Uterus (tissue), 4 donors: ENCODE results near the gene ST8SIA1. TPM values are rescaled to one million over a fixed set of nuclear protein-coding genes. Genes with fewer than 3 reads are reported as not detected.
"Not testable (repeated sequence)": the region's sequence is repeated elsewhere in the genome, so short reads cannot be mapped to it uniquely, and the experiment has no call there.

Experiments
- DNase-seq, 2 donors: peaks; one replicate each; pipeline ENCODE4 v3.0.0-alpha.2; 2019 to 2020
- H3K27ac ChIP-seq, 2 donors: fragments of 200-600 bp; sonication (generic); 1 replicate in 1 of 2; 2 replicates in 1 of 2; pipeline ENCODE4 v1.5.1; 2016 to 2018
- H3K27me3 ChIP-seq, 2 donors: fragments of 200-600 bp; sonication (generic); one replicate each; pipeline ENCODE4 v1.5.1; 2018 to 2019; ENCODE audit warnings: control low read depth in 1 of 2
- H3K36me3 ChIP-seq, 2 donors: fragments of 200-600 bp; sonication (generic); one replicate each; pipeline ENCODE4 v1.5.1; 2019; ENCODE audit warnings: control low read depth in 1 of 2
- H3K4me1 ChIP-seq, 2 donors: fragments of 200-600 bp; sonication (generic); one replicate each; pipeline ENCODE4 v1.5.1; 2018 to 2019; ENCODE audit warnings: control low read depth in 1 of 2
- H3K4me3 ChIP-seq, 2 donors: fragments of 200-600 bp; sonication (generic); 1 replicate in 1 of 2; 2 replicates in 1 of 2; pipeline ENCODE4 v1.5.1; 2018 to 2019; ENCODE audit warnings: mild to moderate bottlenecking in 1 of 2
- H3K9me3 ChIP-seq, 2 donors: fragments of 200-600 bp; sonication (generic); one replicate each; pipeline ENCODE4 v1.5.1; 2019; ENCODE audit warnings: control low read depth in 1 of 2
- POLR2A ChIP-seq, 2 donors: fragments of 450-650 bp; IDR thresholded peaks; one replicate each; pipeline ENCODE4 v1.6.1; 2016; ENCODE audit warnings: antibody characterized with exemption in 2 of 2, mild to moderate bottlenecking in 1 of 2, moderate library complexity in 1 of 2
- intact Hi-C: fragments of 100-400 bp; cut with DNase I; formaldehyde crosslinking; loops from one replicate; pipeline ENCODE4 v1.15.1; 2023; ENCODE audit warnings: low total_unique reads
- total RNA-seq, 4 donors: library from RNA; depleted of rRNA in 3 of 4; stranded (reverse); fragments of >200 nt in 3 of 4; gene quantifications; one replicate each; pipeline versions ENCODE4 v1.1.0 to v1.2.4, GENCODE V29; 2014 to 2023
- TF ChIP-seq, protein P1 (sequence below), 4 experiments: fragments of 200-600 bp in 2 of 4; fragments of 450-650 bp in 2 of 4; sonication (generic) in 2 of 4; IDR thresholded peaks; one replicate each; pipeline ENCODE4 v1.5.1; 2016 to 2019; ENCODE audit warnings: antibody characterized with exemption in 4 of 4, mild to moderate bottlenecking in 2 of 4, moderate library complexity in 1 of 4
- donor health status: DM: yes; HTN: yes; CAD: no.

ST8SIA1 gene, protein sequence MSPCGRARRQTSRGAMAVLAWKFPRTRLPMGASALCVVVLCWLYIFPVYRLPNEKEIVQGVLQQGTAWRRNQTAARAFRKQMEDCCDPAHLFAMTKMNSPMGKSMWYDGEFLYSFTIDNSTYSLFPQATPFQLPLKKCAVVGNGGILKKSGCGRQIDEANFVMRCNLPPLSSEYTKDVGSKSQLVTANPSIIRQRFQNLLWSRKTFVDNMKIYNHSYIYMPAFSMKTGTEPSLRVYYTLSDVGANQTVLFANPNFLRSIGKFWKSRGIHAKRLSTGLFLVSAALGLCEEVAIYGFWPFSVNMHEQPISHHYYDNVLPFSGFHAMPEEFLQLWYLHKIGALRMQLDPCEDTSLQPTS
- total RNA-seq = 10 to 100 TPM in 2 of 4 donors, 1 to 10 TPM in 2; 7.8 to 14.6 (median 9.9) TPM

DNA sequence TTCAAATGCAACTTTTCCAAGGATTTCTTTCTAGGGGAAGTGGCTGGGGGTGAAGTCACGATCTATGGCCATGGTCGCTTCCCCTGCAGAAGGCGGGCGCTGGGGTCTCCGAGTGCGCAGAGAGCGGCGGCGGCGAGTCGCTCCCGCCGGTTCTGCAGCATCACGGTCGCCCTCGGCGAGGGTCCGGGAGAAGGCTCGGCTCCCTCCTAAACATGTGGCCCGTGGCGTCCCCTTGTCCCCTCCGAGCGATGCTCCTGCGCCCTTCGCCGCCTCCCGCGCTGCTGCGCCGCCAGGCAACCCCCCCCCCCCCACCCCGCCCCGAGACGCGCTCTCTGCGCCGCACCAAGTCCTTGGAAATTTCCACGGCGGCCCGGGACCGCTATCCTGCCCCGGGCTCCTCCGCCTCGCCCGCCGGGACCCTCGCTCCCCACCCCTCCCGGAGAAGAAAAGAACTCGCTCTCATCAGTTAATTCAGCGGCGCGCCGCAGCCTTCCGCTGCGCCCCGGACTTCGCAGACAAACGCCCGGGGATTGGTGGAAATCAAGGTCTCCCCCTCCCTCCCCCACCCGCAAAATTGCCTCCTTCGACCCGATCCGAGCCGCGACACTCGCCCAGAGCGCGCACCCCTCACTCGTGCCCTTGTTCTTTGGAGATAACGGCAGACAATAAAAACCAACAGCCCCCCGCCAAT lies at the start of gene ST8SIA1:
Gene ST8SIA1 (minus strand): TSS at position 298 of the 691 bp plus-strand sequence. CDS start 475 bp downstream, outside the sequence.
- no peaks in the 10 kb centered on the region for H3K9me3 ChIP-seq
- H3K4me3 ChIP-seq = peak within 1 kb of the TSS; percentile 62 to 77
- H3K36me3 ChIP-seq = no peaks in the 10 kb centered on the region
- H3K27ac ChIP-seq = peak within 1 kb of the TSS; percentile 76 to 89
- H3K4me1 ChIP-seq = no peaks in the 10 kb centered on the region
- TF ChIP-seq, protein P1, sequence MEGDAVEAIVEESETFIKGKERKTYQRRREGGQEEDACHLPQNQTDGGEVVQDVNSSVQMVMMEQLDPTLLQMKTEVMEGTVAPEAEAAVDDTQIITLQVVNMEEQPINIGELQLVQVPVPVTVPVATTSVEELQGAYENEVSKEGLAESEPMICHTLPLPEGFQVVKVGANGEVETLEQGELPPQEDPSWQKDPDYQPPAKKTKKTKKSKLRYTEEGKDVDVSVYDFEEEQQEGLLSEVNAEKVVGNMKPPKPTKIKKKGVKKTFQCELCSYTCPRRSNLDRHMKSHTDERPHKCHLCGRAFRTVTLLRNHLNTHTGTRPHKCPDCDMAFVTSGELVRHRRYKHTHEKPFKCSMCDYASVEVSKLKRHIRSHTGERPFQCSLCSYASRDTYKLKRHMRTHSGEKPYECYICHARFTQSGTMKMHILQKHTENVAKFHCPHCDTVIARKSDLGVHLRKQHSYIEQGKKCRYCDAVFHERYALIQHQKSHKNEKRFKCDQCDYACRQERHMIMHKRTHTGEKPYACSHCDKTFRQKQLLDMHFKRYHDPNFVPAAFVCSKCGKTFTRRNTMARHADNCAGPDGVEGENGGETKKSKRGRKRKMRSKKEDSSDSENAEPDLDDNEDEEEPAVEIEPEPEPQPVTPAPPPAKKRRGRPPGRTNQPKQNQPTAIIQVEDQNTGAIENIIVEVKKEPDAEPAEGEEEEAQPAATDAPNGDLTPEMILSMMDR (IDR thresholded peaks at IDR 0.05) = no peak
- TF ChIP-seq POLR2A (IDR thresholded peaks at IDR 0.05) = no peak
- intact Hi-C loops = loop anchor here (10.0 kb wide), 1 partner anchor 230 kb away; no protein-coding TSS in a partner anchor
- no peaks in the 10 kb centered on the region for H3K27me3 ChIP-seq
- peak; percentile 52 to 59 for DNase-seq

DNA sequence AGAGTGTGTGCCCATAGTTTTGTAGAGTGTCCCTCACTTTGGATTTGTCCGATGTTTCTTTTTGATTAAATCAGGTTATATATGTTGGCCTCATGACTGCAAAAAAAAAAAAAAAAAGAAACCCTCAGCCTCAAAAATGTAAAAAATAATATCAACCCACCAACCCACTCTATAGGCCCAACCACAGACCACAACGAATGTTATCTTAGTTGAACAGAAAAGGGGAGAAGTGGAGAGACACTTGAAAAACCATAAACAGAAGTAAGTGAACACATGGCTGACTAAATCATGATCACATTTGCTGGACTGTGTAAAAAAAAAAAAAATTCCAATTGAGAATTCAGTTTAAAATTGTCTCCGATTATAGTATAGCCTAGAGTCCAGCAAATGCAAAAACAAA lies 45.5 kb upstream of the ST8SIA1 start:
- H3K27ac ChIP-seq = no peak overlapping the region
- no peak for TF ChIP-seq POLR2A (IDR thresholded peaks at IDR 0.05)
- TF ChIP-seq, protein P1 (IDR thresholded peaks at IDR 0.05) = no peak
- no peaks in the 10 kb centered on the region for H3K36me3 ChIP-seq

DNA sequence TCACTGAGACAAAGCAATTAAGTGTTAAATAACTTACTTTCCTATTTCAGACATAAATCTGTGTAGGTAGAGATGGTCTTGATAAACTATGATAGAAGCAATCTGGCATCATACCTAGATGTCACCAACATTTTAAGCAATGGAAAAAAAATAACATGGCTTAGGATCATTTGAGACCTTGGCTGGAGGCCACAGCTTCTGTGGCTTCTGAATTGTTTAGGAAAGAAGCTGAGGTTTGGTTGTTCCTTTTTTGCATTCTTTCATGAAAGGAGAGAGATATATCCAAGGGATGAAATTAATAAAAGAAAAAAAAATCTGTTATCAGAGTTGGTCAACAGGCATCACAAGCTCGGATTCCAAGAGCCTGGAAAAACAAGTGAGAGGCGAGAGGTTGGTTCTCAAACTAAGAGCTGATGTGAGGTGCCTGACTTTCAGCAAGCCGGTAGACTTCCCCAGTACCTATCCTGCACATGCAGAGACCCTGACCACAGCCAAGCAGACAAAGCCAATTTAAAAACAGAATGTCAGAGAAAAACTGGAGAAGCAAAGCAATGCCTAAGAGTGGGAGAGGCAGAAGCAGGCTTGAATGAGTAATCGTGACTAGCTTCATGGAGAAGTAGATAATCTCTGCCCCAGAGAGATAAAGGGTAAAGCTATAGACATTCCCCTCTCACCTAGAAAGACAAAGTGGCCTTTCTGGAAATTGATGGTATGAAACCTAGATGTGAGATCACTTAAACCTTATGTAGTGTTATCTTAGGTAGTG lies 43.4 kb upstream of the ST8SIA1 start:
- H3K36me3 ChIP-seq = no peaks in the 10 kb centered on the region
- no peaks in the 10 kb centered on the region for H3K4me1 ChIP-seq
- no peak overlapping the region for H3K27ac ChIP-seq
- no peaks in the 10 kb centered on the region for H3K27me3 ChIP-seq
- no peak for DNase-seq
- no peak overlapping the region for H3K4me3 ChIP-seq
- intact Hi-C loops = no loop called here
- H3K9me3 ChIP-seq = no peaks in the 10 kb centered on the region
- TF ChIP-seq, protein P1 (IDR thresholded peaks at IDR 0.05) = no peak
- no peak for TF ChIP-seq POLR2A (IDR thresholded peaks at IDR 0.05)

More for the DNA sequence above, 45.5 kb upstream of the ST8SIA1 start:
- no peaks in the 10 kb centered on the region for H3K9me3 ChIP-seq
- H3K4me3 ChIP-seq = no peak overlapping the region
- no peak for DNase-seq
- no peaks in the 10 kb centered on the region for H3K27me3 ChIP-seq
- no peaks in the 10 kb centered on the region for H3K4me1 ChIP-seq
- intact Hi-C loops = no loop called here

DNA sequence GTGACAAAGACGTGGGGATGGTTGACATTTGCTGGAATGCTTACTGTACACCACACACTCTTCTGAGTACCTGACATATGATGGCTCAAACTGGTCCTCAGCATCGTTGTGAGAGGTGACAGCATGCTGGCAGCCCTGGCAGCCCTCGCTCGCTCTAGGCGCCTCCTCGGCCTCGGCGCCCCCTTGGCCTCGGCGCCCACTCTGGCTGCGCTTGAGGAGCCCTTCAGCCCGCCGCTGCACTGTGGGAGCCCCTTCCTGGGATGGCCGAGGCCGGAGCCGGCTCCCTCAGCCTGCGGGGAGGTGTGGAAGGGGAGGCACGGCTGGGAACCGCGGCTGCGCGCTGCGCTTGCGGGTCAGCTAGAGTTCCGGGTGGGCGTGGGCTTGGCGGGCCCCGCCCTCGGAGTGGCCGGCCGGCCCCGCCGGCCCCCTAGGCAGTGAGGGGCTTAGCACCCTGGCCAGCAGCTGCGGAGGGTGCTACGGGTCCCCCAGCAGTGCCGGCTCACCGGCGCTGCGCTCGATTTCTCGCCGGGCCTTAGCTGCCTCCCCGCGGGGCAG lies 42.2 kb upstream of the ST8SIA1 start:
- H3K4me3 ChIP-seq, H3K27me3 ChIP-seq, H3K36me3 ChIP-seq, H3K9me3 ChIP-seq, intact Hi-C loops, H3K4me1 ChIP-seq, H3K27ac ChIP-seq, DNase-seq: not testable (repeated sequence)

DNA sequence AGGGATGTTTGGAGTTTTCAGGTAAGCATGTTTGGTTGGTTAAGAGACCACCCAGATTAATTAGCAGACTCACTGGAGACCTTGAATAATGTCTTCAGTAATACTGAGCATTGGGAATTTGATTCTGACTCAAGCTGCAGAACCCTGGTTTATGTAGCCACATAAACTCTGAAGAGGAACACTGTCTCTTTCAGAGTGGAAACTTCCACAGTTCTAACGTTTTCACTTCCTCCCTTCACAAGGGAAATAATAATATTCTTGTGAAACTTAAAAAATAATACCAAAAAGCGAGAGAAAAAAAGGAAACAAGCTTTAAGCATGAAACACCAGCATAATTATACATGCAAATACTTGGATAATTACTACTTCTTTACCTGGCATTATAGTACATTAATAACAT lies 40.0 kb upstream of the ST8SIA1 start:
- intact Hi-C loops = no loop called here
- Histone ChIP-seq H3K4me1 (no peaks in the 10 kb centered on the region), H3K36me3 (no peaks in the 10 kb centered on the region), H3K27me3 (no peaks in the 10 kb centered on the region), H3K9me3 (no peaks in the 10 kb centered on the region), H3K4me3 (no peak overlapping the region), H3K27ac (no peak overlapping the region)
- no peak for TF ChIP-seq POLR2A (IDR thresholded peaks at IDR 0.05)
- TF ChIP-seq, protein P1 (IDR thresholded peaks at IDR 0.05) = no peak
- no peak for DNase-seq
